Natural killer cell (primary cell): ENCODE data around the gene ATP11A. TPM values are rescaled to one million over a fixed set of nuclear protein-coding genes. Genes with fewer than 3 reads are reported as not detected.

ENCODE experiments used
- ATAC-seq, 3 donors: fragments of 150-1000 bp in 2 of 3; fragments of 200-7000 bp in 1 of 3; cut with Tn5 transposase; 1 replicate in 1 of 3; 2 replicates in 2 of 3; pipeline ENCODE4 v1.10.0; 2021; ENCODE audit warnings: mild to moderate bottlenecking in 2 of 3, moderate library complexity in 2 of 3
- DNase-seq, 2 donors: peaks; one replicate each; pipeline versions ENCODE4 v3.0.0 to v3.0.0-alpha.2; 2013 to 2021; ENCODE audit warnings: mixed read lengths in 1 of 2
- H3K27ac ChIP-seq: one replicate; pipeline ENCODE4 v1.5.1; 2013; ENCODE audit warnings: mild to moderate bottlenecking, low read length
- H3K27me3 ChIP-seq: one replicate; pipeline ENCODE4 v1.6.1; 2013; ENCODE audit warnings: low read length; ENCODE audit not compliant: control insufficient read depth, insufficient read depth
- H3K36me3 ChIP-seq: one replicate; pipeline ENCODE4 v1.6.1; 2013; ENCODE audit warnings: low read length; ENCODE audit not compliant: control insufficient read depth, insufficient read depth
- H3K4me1 ChIP-seq: one replicate; pipeline ENCODE4 v1.6.1; 2013; ENCODE audit warnings: low read length; ENCODE audit not compliant: control insufficient read depth, insufficient read depth
- H3K4me3 ChIP-seq: one replicate; pipeline ENCODE4 v1.5.1; 2013; ENCODE audit warnings: low read length
- H3K9me3 ChIP-seq: one replicate; pipeline ENCODE4 v1.6.1; 2013; ENCODE audit warnings: low read length; ENCODE audit not compliant: control insufficient read depth, insufficient read depth
- H3K27ac Mint-ChIP-seq, 2 donors: one replicate each; pipeline ENCODE4 v1.8.0; 2022; ENCODE audit warnings: mild to moderate bottlenecking in 2 of 2, mixed read lengths in 2 of 2, moderate library complexity in 1 of 2
- H3K27me3 Mint-ChIP-seq, 2 donors: one replicate each; pipeline ENCODE4 v1.8.0; 2022; ENCODE audit warnings: low read depth in 2 of 2, mixed read lengths in 2 of 2
- H3K36me3 Mint-ChIP-seq: one replicate; pipeline ENCODE4 v1.8.0; 2022; ENCODE audit warnings: mixed read lengths
- H3K4me1 Mint-ChIP-seq, 2 donors: one replicate each; pipeline ENCODE4 v1.8.0; 2022; ENCODE audit warnings: mixed read lengths in 2 of 2
- H3K4me3 Mint-ChIP-seq: one replicate; pipeline ENCODE4 v1.8.0; 2022; ENCODE audit warnings: mild to moderate bottlenecking, moderate library complexity, mixed read lengths
- H3K9me3 Mint-ChIP-seq, 2 donors: one replicate each; pipeline ENCODE4 v1.8.0; 2022; ENCODE audit warnings: mixed read lengths in 2 of 2
- CTCF ChIP-seq: fragments of 200-600 bp; IDR thresholded peaks from one replicate; pipeline ENCODE4 v1.8.0; 2022; ENCODE audit warnings: antibody characterized with exemption
- WGBS: methylation state at CpG from one replicate; pipeline ENCODE4 v1.1.7; 2013; ENCODE audit warnings: missing lambda C conversion rate; ENCODE audit not compliant: insufficient coverage; 5-methylcytosine and 5-hydroxymethylcytosine counted together
- intact Hi-C: fragments of 100-400 bp; cut with micrococcal nuclease; formaldehyde crosslinking; loops from one replicate; pipeline ENCODE4 v1.14.2; 2022
- total RNA-seq, 4 donors: library from RNA; stranded (reverse); fragments of 120-200 nt in 1 of 4; gene quantifications; one replicate each; pipeline versions ENCODE4 v1.2.3 to v1.2.4, GENCODE V29; 2013 to 2022

The ATP11A gene
- total RNA-seq, 3 donors from 2014 or later (not counting 1 experiment from before 2014, with no cell fraction given): 47.1 to 68.6 (median 50.7) TPM

GRCh38 chr13:112729408-112729807 is 39.6 kb downstream of the ATP11A start:
- Mint-ChIP-seq H3K4me3 (no peak overlapping the region), H3K4me1 (peaks cover 27 to 45% of the 10 kb centered on the region in 2 donors), H3K27ac (no peak overlapping the region), H3K9me3 (no peaks in the 10 kb centered on the region), H3K27me3 (no peaks in the 10 kb centered on the region), H3K36me3 (no peaks in the 10 kb centered on the region)
- Histone ChIP-seq H3K4me3 (no peak overlapping the region), H3K27ac (no peak overlapping the region), H3K9me3 (no peaks in the 10 kb centered on the region), H3K27me3 (no peaks in the 10 kb centered on the region), H3K36me3 (no peaks in the 10 kb centered on the region), H3K4me1 (peaks cover 15% of the 10 kb centered on the region)
- DNase-seq (no peak), ATAC-seq (no peak)
- intact Hi-C loops: no loop called here
- whole genome bisulfite sequencing: 95% methylated on average over 22 of the region's 22 CpGs
- no peak for TF ChIP-seq CTCF

GRCh38 chr13:112730157-112730671 is 40.4 kb downstream of the ATP11A start:
- H3K27ac Mint-ChIP-seq: no peak overlapping the region
- no peak for DNase-seq
- peaks cover 10% of the 10 kb centered on the region for H3K4me1 ChIP-seq
- no peak overlapping the region for H3K27ac ChIP-seq
- 91% methylated on average over 21 of the region's 21 CpGs for WGBS
- H3K4me1 Mint-ChIP-seq: peaks cover 21 to 39% of the 10 kb centered on the region in 2 donors
- ATAC-seq: no peak
- H3K4me3 ChIP-seq: no peak overlapping the region
- no peak for TF ChIP-seq CTCF
- H3K36me3 Mint-ChIP-seq: no peaks in the 10 kb centered on the region
- H3K27me3 ChIP-seq: no peaks in the 10 kb centered on the region
- no peaks in the 10 kb centered on the region for H3K36me3 ChIP-seq
- H3K4me3 Mint-ChIP-seq: no peak overlapping the region
- H3K9me3 Mint-ChIP-seq: no peaks in the 10 kb centered on the region
- intact Hi-C loops: no loop called here
- no peaks in the 10 kb centered on the region for H3K9me3 ChIP-seq
- H3K27me3 Mint-ChIP-seq: no peaks in the 10 kb centered on the region

GRCh38 chr13:112731667-112732616 is 42.1 kb downstream of the ATP11A start:
- Mint-ChIP-seq H3K4me3 (no peak overlapping the region), H3K9me3 (no peaks in the 10 kb centered on the region), H3K4me1 (peaks cover 6 to 29% of the 10 kb centered on the region in 2 donors), H3K27ac (no peak overlapping the region), H3K27me3 (no peaks in the 10 kb centered on the region), H3K36me3 (no peaks in the 10 kb centered on the region)
- H3K27ac ChIP-seq: no peak overlapping the region
- ATAC-seq (no peak), DNase-seq (no peak)
- no peaks in the 10 kb centered on the region for H3K4me1 ChIP-seq
- no peak overlapping the region for H3K4me3 ChIP-seq
- 95% methylated on average over 16 of the region's 20 CpGs for WGBS
- H3K9me3 ChIP-seq: no peaks in the 10 kb centered on the region
- TF ChIP-seq CTCF: no peak
- no peaks in the 10 kb centered on the region for H3K27me3 ChIP-seq
- intact Hi-C loops: no loop called here
- H3K36me3 ChIP-seq: no peaks in the 10 kb centered on the region
